Measurements from ENCODE around the gene CLPTM1L.

GRCh38 chr5:1278656-1279442 lies 66.0 kb downstream of the CLPTM1L start:
- TF ChIP-seq CTCF (IDR thresholded peaks at IDR 0.05): no peak
- no peak for TF ChIP-seq POLR2A (IDR thresholded peaks at IDR 0.05)

All from stomach (tissue), 4 donors.